HCT116 (cell line): ENCODE results near the gene FBXO21.

Experiments used
- ATF3 ChIP-seq: IDR thresholded peaks from 2 replicates; pipeline ENCODE4 v1.6.1; 2012
- CEBPB ChIP-seq: IDR thresholded peaks from 2 replicates; pipeline ENCODE4 v1.6.1; 2012; ENCODE audit warnings: low read depth
- CTCF ChIP-seq, 3 experiments: fragments of 200-600 bp in 1 of 3; sonication (generic) in 1 of 3; IDR thresholded peaks in 2 of 3; conservative IDR thresholded peaks in 1 of 3; 2 replicates each; pipeline ENCODE4 v1.5.1; 2012 to 2017; ENCODE audit warnings: low read depth in 2 of 3, low read length in 2 of 3, antibody characterized with exemption in 1 of 3, borderline replicate concordance in 1 of 3, control low read depth in 1 of 3, mild to moderate bottlenecking in 1 of 3, mixed read lengths in 1 of 3, mixed run types in 1 of 3, moderate library complexity in 1 of 3; ENCODE audit not compliant: insufficient read depth in 1 of 3

GRCh38 chr12:117190210-117190781, at the start of gene FBXO21:
- TF ChIP-seq CTCF (IDR thresholded peaks at IDR 0.05 in 2 of 3, conservative IDR thresholded peaks at IDR 0.05 in 1 of 3; ENCODE audit: borderline replicate concordance in 1 of 3, insufficient read depth in 1 of 3, low read depth in 2 of 3, low read length in 2 of 3) (no peak), ATF3 (no peak), CEBPB (no peak)
